HepG2 (cell line): ENCODE data around the gene DNAJC5. TPM values are rescaled to one million over a fixed set of nuclear protein-coding genes. Genes with fewer than 3 reads are reported as not detected.
A peak's percentile ranks its signal among the peaks of the same experiment; 100 is the strongest.

Source experiments
- CREBL2 ChIP-seq: sonication (generic); formaldehyde crosslinking; IDR thresholded peaks from 2 replicates; pipeline ENCODE4 v1.8.1; 2023; ENCODE audit warnings: missing genetic modification reagents, mild to moderate bottlenecking, borderline replicate concordance
- FOXO4 ChIP-seq: sonication (generic); formaldehyde crosslinking; conservative IDR thresholded peaks from 2 replicates; pipeline ENCODE4 v1.8.1; 2023; ENCODE audit warnings: missing genetic modification reagents
- HNRNPL ChIP-seq: fragments of 200-400 bp; formaldehyde crosslinking; IDR thresholded peaks from 2 replicates; pipeline ENCODE4 v1.6.1; 2017; ENCODE audit warnings: mild to moderate bottlenecking, low read depth, low read length
- SMYD3 ChIP-seq: sonication (generic); formaldehyde crosslinking; IDR thresholded peaks from 2 replicates; pipeline ENCODE4 v1.8.1; 2023; ENCODE audit warnings: mild to moderate bottlenecking, missing genetic modification reagents
- SP5 ChIP-seq: IDR thresholded peaks from 2 replicates; pipeline ENCODE4 v1.6.1; 2016; ENCODE audit warnings: low read depth, borderline replicate concordance
- ZBTB20 ChIP-seq: sonication (generic); formaldehyde crosslinking; IDR thresholded peaks from 2 replicates; pipeline ENCODE4 v1.8.1; 2023; ENCODE audit warnings: missing genetic modification reagents, low read depth, mild to moderate bottlenecking, borderline replicate concordance
- ZNF138 ChIP-seq: sonication (generic); formaldehyde crosslinking; IDR thresholded peaks from 2 replicates; pipeline ENCODE4 v1.5.0; 2020; ENCODE audit warnings: mild to moderate bottlenecking, low read depth, missing genetic modification reagents
- ZNF326 ChIP-seq: sonication (generic); formaldehyde crosslinking; IDR thresholded peaks from 2 replicates; pipeline ENCODE4 v1.4.0; 2020; ENCODE audit warnings: missing genetic modification reagents, borderline replicate concordance
- ZSCAN31 ChIP-seq: sonication (generic); formaldehyde crosslinking; IDR thresholded peaks from 2 replicates; pipeline ENCODE4 v1.5.0; 2020; ENCODE audit warnings: low read depth, mild to moderate bottlenecking, missing genetic modification reagents
- polyA plus RNA-seq, 8 experiments: library from polyadenylated mRNA; depleted of rRNA in 3 of 8; stranded (reverse) in 7 of 8; unstranded in 1 of 8; fragments of >200 nt; fragmentation: Illumina TruSeq in 4 of 8; extraction: Trizol in 4 of 8; gene quantifications; 2 replicates each; pipeline versions ENCODE4 v1.2.1 to v1.2.3, GENCODE V29; 2011 to 2016; ENCODE audit warnings: low read depth in 4 of 8, missing spikeins in 1 of 8, mixed read lengths in 1 of 8; ENCODE audit not compliant: insufficient read depth in 1 of 8
- total RNA-seq, 5 experiments: library from RNA; depleted of rRNA; stranded (reverse); fragments of >200 nt; fragmentation: Illumina TruSeq; extraction: Trizol; gene quantifications; 2 replicates each; pipeline ENCODE4 v1.2.3, GENCODE V29; 2016; ENCODE audit warnings: low read depth in 1 of 5
- TF ChIP-seq, protein P1 (sequence below): IDR thresholded peaks from 2 replicates; pipeline ENCODE4 v1.6.1; 2016; ENCODE audit warnings: missing compliant biosample characterization, missing genetic modification reagents, borderline replicate concordance
- TF ChIP-seq, protein P2 (sequence below): sonication (generic); formaldehyde crosslinking; IDR thresholded peaks from one replicate; pipeline ENCODE4 v1.5.1; 2020; ENCODE audit warnings: mild to moderate bottlenecking, missing genetic modification reagents; ENCODE audit errors: not compliant biosample characterization
- TF ChIP-seq, protein P3 (sequence below): sonication (generic); formaldehyde crosslinking; IDR thresholded peaks from 2 replicates; pipeline ENCODE4 v1.4.0; 2020; ENCODE audit warnings: missing genetic modification reagents

The DNAJC5 gene
- total and polyA plus RNA-seq, 2 of the 13 experiments (the other 11 are each of a cell fraction or from before 2014, with no cell fraction given), result 42.8 to 64.5 TPM

DNA sequence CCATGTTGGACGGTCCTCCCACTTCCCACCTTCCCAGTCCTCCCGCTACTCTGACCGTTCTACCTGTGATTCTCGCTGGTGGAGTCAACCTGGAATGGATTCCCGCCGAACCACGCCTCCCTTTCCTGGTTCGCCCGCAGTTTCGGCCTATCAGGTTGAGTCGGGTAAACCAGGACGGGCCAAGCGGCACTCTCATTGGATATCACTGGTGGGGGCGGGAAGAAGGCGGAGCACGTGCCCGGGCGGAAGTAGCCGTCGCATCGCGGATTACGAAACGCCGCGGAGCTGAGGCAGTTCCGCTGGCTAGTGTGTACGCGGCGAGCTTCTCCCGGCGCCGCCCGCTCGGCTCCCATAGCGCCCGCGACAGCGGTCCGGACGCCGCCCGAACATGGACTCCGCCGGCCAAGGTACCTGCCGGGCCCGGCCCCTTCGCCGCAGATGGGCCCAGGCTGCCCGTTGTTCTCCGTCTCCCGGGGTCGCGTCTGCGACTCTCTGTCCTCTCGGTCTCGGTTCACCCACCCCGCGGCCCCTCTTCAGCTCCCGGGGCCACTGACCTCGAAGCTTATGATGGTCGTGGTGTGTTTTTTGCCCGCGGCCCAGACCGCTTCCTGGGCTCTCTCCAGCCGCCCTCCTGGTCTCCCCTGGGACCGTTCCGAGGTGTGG is 29.8 kb upstream of the DNAJC5 start, which contains the start of gene TPD52L2 (continued):
- TF ChIP-seq, protein P1, sequence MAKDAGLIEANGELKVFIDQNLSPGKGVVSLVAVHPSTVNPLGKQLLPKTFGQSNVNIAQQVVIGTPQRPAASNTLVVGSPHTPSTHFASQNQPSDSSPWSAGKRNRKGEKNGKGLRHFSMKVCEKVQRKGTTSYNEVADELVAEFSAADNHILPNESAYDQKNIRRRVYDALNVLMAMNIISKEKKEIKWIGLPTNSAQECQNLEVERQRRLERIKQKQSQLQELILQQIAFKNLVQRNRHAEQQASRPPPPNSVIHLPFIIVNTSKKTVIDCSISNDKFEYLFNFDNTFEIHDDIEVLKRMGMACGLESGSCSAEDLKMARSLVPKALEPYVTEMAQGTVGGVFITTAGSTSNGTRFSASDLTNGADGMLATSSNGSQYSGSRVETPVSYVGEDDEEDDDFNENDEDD, result peak; percentile 99
- TF ChIP-seq ZNF138 (0 out of 2 replicates have a peak, but pooled peaks have one; percentile 91), ZSCAN31 (CRISPR knock-in tag) (no peak; the same call in none of the 2 replicates), FOXO4 (no peak), CREBL2 (CRISPR knock-in tag) (no peak), ZNF326 (CRISPR knock-in tag) (no peak; the same call in 1 of the 2 replicates), ZBTB20 (CRISPR knock-in tag) (peak; percentile 98), SMYD3 (peak; percentile 87), HNRNPL (peak; percentile 42; the same call in 1 of the 2 replicates), SP5 (CRISPR knock-in tag) (peak; percentile 97)
- TF ChIP-seq, protein P2, sequence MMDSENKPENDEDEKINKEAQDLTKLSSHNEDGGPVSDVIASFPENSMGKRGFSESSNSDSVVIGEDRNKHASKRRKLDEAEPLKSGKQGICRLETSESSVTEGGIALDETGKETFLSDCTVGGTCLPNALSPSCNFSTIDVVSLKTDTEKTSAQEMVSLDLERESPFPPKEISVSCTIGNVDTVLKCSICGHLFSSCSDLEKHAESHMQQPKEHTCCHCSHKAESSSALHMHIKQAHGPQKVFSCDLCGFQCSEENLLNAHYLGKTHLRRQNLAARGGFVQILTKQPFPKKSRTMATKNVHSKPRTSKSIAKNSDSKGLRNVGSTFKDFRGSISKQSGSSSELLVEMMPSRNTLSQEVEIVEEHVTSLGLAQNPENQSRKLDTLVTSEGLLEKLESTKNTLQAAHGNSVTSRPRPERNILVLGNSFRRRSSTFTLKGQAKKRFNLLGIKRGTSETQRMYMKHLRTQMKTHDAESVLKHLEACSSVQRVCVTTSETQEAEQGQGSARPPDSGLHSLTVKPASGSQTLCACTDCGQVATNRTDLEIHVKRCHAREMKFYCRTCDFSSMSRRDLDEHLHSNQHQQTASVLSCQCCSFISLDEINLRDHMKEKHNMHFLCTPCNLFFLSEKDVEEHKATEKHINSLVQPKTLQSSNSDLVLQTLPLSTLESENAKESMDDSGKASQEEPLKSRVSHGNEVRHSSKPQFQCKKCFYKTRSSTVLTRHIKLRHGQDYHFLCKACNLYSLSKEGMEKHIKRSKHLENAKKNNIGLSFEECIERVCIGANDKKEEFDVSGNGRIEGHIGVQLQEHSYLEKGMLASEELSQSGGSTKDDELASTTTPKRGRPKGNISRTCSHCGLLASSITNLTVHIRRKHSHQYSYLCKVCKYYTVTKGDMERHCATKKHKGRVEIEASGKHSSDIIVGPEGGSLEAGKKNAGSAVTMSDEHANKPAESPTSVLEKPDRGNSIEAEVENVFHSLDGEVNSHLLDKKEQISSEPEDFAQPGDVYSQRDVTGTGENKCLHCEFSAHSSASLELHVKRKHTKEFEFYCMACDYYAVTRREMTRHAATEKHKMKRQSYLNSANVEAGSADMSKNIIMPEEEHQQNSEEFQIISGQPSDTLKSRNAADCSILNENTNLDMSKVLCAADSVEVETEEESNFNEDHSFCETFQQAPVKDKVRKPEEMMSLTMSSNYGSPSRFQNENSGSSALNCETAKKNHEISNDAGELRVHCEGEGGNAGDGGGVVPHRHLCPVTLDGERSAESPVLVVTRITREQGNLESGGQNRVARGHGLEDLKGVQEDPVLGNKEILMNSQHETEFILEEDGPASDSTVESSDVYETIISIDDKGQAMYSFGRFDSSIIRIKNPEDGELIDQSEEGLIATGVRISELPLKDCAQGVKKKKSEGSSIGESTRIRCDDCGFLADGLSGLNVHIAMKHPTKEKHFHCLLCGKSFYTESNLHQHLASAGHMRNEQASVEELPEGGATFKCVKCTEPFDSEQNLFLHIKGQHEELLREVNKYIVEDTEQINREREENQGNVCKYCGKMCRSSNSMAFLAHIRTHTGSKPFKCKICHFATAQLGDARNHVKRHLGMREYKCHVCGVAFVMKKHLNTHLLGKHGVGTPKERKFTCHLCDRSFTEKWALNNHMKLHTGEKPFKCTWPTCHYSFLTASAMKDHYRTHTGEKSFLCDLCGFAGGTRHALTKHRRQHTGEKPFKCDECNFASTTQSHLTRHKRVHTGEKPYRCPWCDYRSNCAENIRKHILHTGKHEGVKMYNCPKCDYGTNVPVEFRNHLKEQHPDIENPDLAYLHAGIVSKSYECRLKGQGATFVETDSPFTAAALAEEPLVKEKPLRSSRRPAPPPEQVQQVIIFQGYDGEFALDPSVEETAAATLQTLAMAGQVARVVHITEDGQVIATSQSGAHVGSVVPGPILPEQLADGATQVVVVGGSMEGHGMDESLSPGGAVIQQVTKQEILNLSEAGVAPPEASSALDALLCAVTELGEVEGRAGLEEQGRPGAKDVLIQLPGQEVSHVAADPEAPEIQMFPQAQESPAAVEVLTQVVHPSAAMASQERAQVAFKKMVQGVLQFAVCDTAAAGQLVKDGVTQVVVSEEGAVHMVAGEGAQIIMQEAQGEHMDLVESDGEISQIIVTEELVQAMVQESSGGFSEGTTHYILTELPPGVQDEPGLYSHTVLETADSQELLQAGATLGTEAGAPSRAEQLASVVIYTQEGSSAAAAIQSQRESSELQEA (CRISPR knock-in tag), result peak; percentile 95
- TF ChIP-seq, protein P3, sequence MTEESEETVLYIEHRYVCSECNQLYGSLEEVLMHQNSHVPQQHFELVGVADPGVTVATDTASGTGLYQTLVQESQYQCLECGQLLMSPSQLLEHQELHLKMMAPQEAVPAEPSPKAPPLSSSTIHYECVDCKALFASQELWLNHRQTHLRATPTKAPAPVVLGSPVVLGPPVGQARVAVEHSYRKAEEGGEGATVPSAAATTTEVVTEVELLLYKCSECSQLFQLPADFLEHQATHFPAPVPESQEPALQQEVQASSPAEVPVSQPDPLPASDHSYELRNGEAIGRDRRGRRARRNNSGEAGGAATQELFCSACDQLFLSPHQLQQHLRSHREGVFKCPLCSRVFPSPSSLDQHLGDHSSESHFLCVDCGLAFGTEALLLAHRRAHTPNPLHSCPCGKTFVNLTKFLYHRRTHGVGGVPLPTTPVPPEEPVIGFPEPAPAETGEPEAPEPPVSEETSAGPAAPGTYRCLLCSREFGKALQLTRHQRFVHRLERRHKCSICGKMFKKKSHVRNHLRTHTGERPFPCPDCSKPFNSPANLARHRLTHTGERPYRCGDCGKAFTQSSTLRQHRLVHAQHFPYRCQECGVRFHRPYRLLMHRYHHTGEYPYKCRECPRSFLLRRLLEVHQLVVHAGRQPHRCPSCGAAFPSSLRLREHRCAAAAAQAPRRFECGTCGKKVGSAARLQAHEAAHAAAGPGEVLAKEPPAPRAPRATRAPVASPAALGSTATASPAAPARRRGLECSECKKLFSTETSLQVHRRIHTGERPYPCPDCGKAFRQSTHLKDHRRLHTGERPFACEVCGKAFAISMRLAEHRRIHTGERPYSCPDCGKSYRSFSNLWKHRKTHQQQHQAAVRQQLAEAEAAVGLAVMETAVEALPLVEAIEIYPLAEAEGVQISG, result peak; percentile 99
